GM12878 (cell line): ENCODE data around the gene ABI3. TPM values are rescaled to one million over a fixed set of nuclear protein-coding genes. Genes with fewer than 3 reads are reported as not detected.

Experiments
- ATAC-seq: fragments of 200-7000 bp; cut with Tn5 transposase; 3 replicates; pipeline ENCODE4 v1.9.1; 2020; ENCODE audit warnings: mild to moderate bottlenecking, moderate library complexity
- BruUV-seq: library from RNA; stranded (reverse); fragments of 400-500 nt; replicated peaks from 2 replicates; lab custom pipeline; 2021; lab: Mats Ljungman, UMichigan
- CTCF ChIA-PET: fragments of 300-600 bp; sonication (Branson Sonifier 250); formaldehyde crosslinking; extraction: SDS; loops from one replicate; lab custom pipeline; 2021; ENCODE audit warnings: inconsistent platforms; lab: Yijun Ruan, JAX
- POLR2A ChIA-PET: fragments of 350-600 bp; formaldehyde crosslinking; extraction: SDS; loops from one replicate; lab custom pipeline; 2021; ENCODE audit warnings: inconsistent platforms; lab: Charles Lee
- RAD21 ChIA-PET: fragments of 300-600 bp; sonication (Branson Sonifier 250); formaldehyde crosslinking; loops from one replicate; lab custom pipeline; 2023; ENCODE audit warnings: antibody characterized with exemption; ENCODE audit not compliant: unreplicated experiment; lab: Charles Lee
- SMC1A ChIA-PET: fragments of 300-600 bp; sonication (Branson Sonifier 250); formaldehyde crosslinking; loops from one replicate; lab custom pipeline; 2023; ENCODE audit not compliant: unreplicated experiment, uncharacterized antibody; lab: Charles Lee
- DNase-seq: peaks from one replicate; pipeline ENCODE4 v3.0.0-alpha.2; 2011; ENCODE audit warnings: low read depth, low spot score
- FAIRE-seq: peaks from 3 replicates; lab custom pipeline; 2011; peaks lifted over from hg19 to GRCh38; lab: Jason Lieb, UNC
- H2AFZ ChIP-seq: 2 replicates; pipeline ENCODE4 v1.6.0; 2011; ENCODE audit warnings: low read depth, low read length, control low read depth; ENCODE audit not compliant: control insufficient read depth
- H3K27ac ChIP-seq: 2 replicates; pipeline ENCODE4 v1.5.1; 2011; ENCODE audit warnings: control low read depth; ENCODE audit not compliant: control insufficient read depth, insufficient read depth
- H3K27me3 ChIP-seq, 2 experiments: replicated peaks in 1 of 2; 2 replicates each; pipeline versions ENCODE4 v1.6.0 to v1.6.1; 2011; ENCODE audit warnings: low read length in 1 of 2; ENCODE audit not compliant: control insufficient read depth in 2 of 2, insufficient read depth in 2 of 2
- H3K36me3 ChIP-seq, 2 experiments: 2 replicates each; pipeline ENCODE4 v1.5.1; 2011; ENCODE audit warnings: low read length in 1 of 2; ENCODE audit not compliant: control insufficient read depth in 2 of 2, insufficient read depth in 2 of 2
- H3K4me1 ChIP-seq: 2 replicates; pipeline ENCODE4 v1.6.1; 2011; ENCODE audit warnings: mild to moderate bottlenecking, low read length, moderate library complexity, mixed read lengths; ENCODE audit not compliant: control insufficient read depth, insufficient read depth
- H3K4me2 ChIP-seq: 2 replicates; pipeline ENCODE4 v1.6.0; 2011; ENCODE audit warnings: control low read depth; ENCODE audit not compliant: control insufficient read depth, insufficient read depth
- H3K4me3 ChIP-seq: fragments of 200-600 bp; sonication (generic); 2 replicates; pipeline ENCODE4 v1.5.1; 2016
- H3K79me2 ChIP-seq: 2 replicates; pipeline ENCODE4 v1.6.0; 2011; ENCODE audit warnings: low read length; ENCODE audit not compliant: control insufficient read depth, insufficient read depth
- H3K9ac ChIP-seq: 2 replicates; pipeline ENCODE4 v1.8.0; 2011; ENCODE audit warnings: low read length, control low read depth, mixed read lengths; ENCODE audit not compliant: control insufficient read depth, insufficient read depth
- H3K9me3 ChIP-seq: replicated peaks from 3 replicates; pipeline ENCODE4 v1.5.1; 2011; ENCODE audit warnings: mild to moderate bottlenecking, low read length; ENCODE audit not compliant: control insufficient read depth, insufficient read depth
- H4K20me1 ChIP-seq: 2 replicates; pipeline ENCODE4 v1.6.0; 2011; ENCODE audit not compliant: control insufficient read depth, insufficient read depth
- ATF7 ChIP-seq: fragments of 450-650 bp; IDR thresholded peaks from 2 replicates; pipeline ENCODE4 v1.6.1; 2016; ENCODE audit warnings: low read depth, mild to moderate bottlenecking
- MXI1 ChIP-seq: fragments of 150-350 bp; IDR thresholded peaks from 2 replicates; pipeline ENCODE4 v1.6.1; 2011; ENCODE audit warnings: low read depth, mild to moderate bottlenecking, inconsistent platforms, low read length, improper control_type of control experiment
- RCOR1 ChIP-seq: conservative IDR thresholded peaks from 2 replicates; pipeline ENCODE4 v1.6.1; 2012; ENCODE audit warnings: low read depth, low read length, improper control_type of control experiment
- SMAD5 ChIP-seq: IDR thresholded peaks from 2 replicates; pipeline ENCODE4 v1.6.1; 2016; ENCODE audit warnings: antibody characterized with exemption, low read depth
- SREBF1 ChIP-seq: IDR thresholded peaks from 2 replicates; pipeline ENCODE4 v1.6.1; 2012; ENCODE audit warnings: mild to moderate bottlenecking, low read length
- SRF ChIP-seq, 2 experiments: IDR thresholded peaks; 2 replicates each; pipeline ENCODE4 v1.6.1; 2011; ENCODE audit warnings: low read depth in 2 of 2, low read length in 2 of 2, mild to moderate bottlenecking in 1 of 2, moderate library complexity in 1 of 2
- TCF7 ChIP-seq: IDR thresholded peaks from 2 replicates; pipeline ENCODE4 v1.6.1; 2014; ENCODE audit warnings: antibody characterized with exemption, borderline replicate concordance
- WGBS: methylation state at CpG from one replicate; pipeline ENCODE4 v1.1.6; 2016; ENCODE audit warnings: low lambda C conversion rate; ENCODE audit not compliant: insufficient replicate concordance, insufficient coverage; ENCODE audit errors: missing lambda C conversion rate; 5-methylcytosine and 5-hydroxymethylcytosine counted together
- in situ Hi-C: fragments of 300-500 bp; cut with MboI; formaldehyde crosslinking; loops from 9 replicates; pipeline ENCODE4 v1.14.3; 2018; ENCODE audit warnings: mixed read lengths
- intact Hi-C: fragments of 100-400 bp; cut with micrococcal nuclease; formaldehyde crosslinking; loops from one replicate; pipeline ENCODE4 v1.14.2; 2022; ENCODE audit not compliant: unreplicated experiment
- polyA plus RNA-seq, 11 experiments: library from polyadenylated mRNA; depleted of rRNA in 4 of 11; unstranded in 6 of 11; stranded (reverse) in 5 of 11; fragments of >200 nt; fragmentation: Nextera tagmentation in 4 of 11; fragmentation: Illumina TruSeq in 1 of 11; extraction: Ambion mirVana in 4 of 11; extraction: Trizol in 1 of 11; gene quantifications; 1 replicate in 1 of 11; 2 replicates in 10 of 11; pipeline versions ENCODE4 v1.2.1 to v1.2.3, GENCODE V29; 2011 to 2016; ENCODE audit warnings: inconsistent platforms in 2 of 11, missing spikeins in 2 of 11, low read depth in 1 of 11
- total RNA-seq, 4 experiments: library from RNA; depleted of rRNA in 3 of 4; stranded (reverse); fragments of >200 nt in 3 of 4; fragmentation: Illumina TruSeq in 1 of 4; extraction: Trizol in 1 of 4; gene quantifications; 2 replicates each; pipeline versions ENCODE4 v1.2.1 to v1.2.3, GENCODE V29; 2013 to 2021
- TF ChIP-seq, protein P1 (sequence below): fragments of 450-650 bp; formaldehyde crosslinking; IDR thresholded peaks from 2 replicates; pipeline ENCODE4 v1.4.0; 2020; ENCODE audit warnings: mild to moderate bottlenecking, moderate library complexity
- TF ChIP-seq, protein P2 (sequence below): fragments of 450-650 bp; IDR thresholded peaks from 2 replicates; pipeline ENCODE4 v1.6.1; 2017; ENCODE audit warnings: borderline replicate concordance
- TF ChIP-seq, protein P3 (sequence below), 3 experiments: IDR thresholded peaks in 2 of 3; conservative IDR thresholded peaks in 1 of 3; 2 replicates each; pipeline ENCODE4 v1.5.1; 2011; ENCODE audit warnings: low read depth in 3 of 3, low read length in 3 of 3, mild to moderate bottlenecking in 3 of 3, control low read depth in 2 of 3, moderate library complexity in 2 of 3, inconsistent platforms in 1 of 3, mixed read lengths in 1 of 3; ENCODE audit not compliant: control insufficient read depth in 2 of 3, insufficient read depth in 1 of 3; ENCODE audit errors: extremely low read depth in 1 of 3
- TF ChIP-seq, protein P4 (sequence below): fragments of 150-350 bp; IDR thresholded peaks from 2 replicates; pipeline ENCODE4 v1.6.1; 2016; ENCODE audit warnings: low read depth, low read length
- TF ChIP-seq, protein P5 (sequence below): fragments of 450-650 bp; IDR thresholded peaks from 2 replicates; pipeline ENCODE4 v1.6.1; 2014; ENCODE audit warnings: mild to moderate bottlenecking

Gene ABI3
- total and polyA plus RNA-seq, 10 of the 15 experiments (the other 5 are each of a cell fraction or from before 2014, with no cell fraction given): 13.4 to 109 (median 51.1) TPM

DNA sequence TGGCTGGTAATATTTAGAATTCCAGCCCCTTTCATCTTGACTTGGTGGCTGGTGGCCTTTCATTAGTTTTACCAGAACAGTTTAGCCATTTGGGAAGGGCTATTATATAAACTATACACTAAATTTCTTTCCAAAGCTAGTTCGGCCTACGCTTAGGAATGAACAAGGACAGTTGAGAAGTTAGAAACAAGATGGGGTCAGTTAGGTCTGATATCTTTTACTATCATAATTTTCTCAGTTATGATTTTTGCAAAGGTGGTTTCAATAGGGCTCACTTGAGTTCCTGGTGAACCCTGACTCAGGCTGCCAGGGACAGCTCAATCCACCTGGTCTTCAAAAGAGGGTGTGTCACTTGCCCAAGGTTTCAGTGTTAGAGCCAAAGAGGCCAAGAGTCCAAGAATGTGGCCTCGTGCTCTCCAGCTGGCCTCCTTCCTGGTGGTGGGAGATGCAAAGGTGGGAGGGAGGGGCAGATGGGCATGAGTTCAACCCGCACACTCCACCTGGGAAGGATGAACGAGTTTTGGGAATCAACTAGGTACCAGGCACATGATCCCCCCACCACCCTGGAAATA lies 24.1 kb downstream of the ABI3 start:
- FAIRE-seq: no peak
- no peak for TF ChIP-seq TCF7
- TF ChIP-seq, protein P1, sequence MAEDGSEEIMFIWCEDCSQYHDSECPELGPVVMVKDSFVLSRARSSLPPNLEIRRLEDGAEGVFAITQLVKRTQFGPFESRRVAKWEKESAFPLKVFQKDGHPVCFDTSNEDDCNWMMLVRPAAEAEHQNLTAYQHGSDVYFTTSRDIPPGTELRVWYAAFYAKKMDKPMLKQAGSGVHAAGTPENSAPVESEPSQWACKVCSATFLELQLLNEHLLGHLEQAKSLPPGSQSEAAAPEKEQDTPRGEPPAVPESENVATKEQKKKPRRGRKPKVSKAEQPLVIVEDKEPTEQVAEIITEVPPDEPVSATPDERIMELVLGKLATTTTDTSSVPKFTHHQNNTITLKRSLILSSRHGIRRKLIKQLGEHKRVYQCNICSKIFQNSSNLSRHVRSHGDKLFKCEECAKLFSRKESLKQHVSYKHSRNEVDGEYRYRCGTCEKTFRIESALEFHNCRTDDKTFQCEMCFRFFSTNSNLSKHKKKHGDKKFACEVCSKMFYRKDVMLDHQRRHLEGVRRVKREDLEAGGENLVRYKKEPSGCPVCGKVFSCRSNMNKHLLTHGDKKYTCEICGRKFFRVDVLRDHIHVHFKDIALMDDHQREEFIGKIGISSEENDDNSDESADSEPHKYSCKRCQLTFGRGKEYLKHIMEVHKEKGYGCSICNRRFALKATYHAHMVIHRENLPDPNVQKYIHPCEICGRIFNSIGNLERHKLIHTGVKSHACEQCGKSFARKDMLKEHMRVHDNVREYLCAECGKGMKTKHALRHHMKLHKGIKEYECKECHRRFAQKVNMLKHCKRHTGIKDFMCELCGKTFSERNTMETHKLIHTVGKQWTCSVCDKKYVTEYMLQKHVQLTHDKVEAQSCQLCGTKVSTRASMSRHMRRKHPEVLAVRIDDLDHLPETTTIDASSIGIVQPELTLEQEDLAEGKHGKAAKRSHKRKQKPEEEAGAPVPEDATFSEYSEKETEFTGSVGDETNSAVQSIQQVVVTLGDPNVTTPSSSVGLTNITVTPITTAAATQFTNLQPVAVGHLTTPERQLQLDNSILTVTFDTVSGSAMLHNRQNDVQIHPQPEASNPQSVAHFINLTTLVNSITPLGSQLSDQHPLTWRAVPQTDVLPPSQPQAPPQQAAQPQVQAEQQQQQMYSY (CRISPR knock-in tag): no peak
- TF ChIP-seq, protein P2, sequence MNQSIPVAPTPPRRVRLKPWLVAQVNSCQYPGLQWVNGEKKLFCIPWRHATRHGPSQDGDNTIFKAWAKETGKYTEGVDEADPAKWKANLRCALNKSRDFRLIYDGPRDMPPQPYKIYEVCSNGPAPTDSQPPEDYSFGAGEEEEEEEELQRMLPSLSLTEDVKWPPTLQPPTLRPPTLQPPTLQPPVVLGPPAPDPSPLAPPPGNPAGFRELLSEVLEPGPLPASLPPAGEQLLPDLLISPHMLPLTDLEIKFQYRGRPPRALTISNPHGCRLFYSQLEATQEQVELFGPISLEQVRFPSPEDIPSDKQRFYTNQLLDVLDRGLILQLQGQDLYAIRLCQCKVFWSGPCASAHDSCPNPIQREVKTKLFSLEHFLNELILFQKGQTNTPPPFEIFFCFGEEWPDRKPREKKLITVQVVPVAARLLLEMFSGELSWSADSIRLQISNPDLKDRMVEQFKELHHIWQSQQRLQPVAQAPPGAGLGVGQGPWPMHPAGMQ: no peak
- TF ChIP-seq, protein P3, sequence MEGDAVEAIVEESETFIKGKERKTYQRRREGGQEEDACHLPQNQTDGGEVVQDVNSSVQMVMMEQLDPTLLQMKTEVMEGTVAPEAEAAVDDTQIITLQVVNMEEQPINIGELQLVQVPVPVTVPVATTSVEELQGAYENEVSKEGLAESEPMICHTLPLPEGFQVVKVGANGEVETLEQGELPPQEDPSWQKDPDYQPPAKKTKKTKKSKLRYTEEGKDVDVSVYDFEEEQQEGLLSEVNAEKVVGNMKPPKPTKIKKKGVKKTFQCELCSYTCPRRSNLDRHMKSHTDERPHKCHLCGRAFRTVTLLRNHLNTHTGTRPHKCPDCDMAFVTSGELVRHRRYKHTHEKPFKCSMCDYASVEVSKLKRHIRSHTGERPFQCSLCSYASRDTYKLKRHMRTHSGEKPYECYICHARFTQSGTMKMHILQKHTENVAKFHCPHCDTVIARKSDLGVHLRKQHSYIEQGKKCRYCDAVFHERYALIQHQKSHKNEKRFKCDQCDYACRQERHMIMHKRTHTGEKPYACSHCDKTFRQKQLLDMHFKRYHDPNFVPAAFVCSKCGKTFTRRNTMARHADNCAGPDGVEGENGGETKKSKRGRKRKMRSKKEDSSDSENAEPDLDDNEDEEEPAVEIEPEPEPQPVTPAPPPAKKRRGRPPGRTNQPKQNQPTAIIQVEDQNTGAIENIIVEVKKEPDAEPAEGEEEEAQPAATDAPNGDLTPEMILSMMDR (IDR thresholded peaks at IDR 0.05 in 2 of 3, conservative IDR thresholded peaks at IDR 0.05 in 1 of 3; ENCODE audit: control insufficient read depth in 2 of 3, extremely low read depth in 1 of 3, insufficient read depth in 1 of 3, low read depth in 3 of 3, low read length in 3 of 3): no peak
- no peak for TF ChIP-seq SREBF1
- TF ChIP-seq RCOR1: no peak
- no peak for TF ChIP-seq SRF (IDR thresholded peaks at IDR 0.05; ENCODE audit: low read depth in 2 of 2, low read length in 2 of 2)
- no peak for TF ChIP-seq SMAD5
- TF ChIP-seq ATF7: no peak
- TF ChIP-seq, protein P4, sequence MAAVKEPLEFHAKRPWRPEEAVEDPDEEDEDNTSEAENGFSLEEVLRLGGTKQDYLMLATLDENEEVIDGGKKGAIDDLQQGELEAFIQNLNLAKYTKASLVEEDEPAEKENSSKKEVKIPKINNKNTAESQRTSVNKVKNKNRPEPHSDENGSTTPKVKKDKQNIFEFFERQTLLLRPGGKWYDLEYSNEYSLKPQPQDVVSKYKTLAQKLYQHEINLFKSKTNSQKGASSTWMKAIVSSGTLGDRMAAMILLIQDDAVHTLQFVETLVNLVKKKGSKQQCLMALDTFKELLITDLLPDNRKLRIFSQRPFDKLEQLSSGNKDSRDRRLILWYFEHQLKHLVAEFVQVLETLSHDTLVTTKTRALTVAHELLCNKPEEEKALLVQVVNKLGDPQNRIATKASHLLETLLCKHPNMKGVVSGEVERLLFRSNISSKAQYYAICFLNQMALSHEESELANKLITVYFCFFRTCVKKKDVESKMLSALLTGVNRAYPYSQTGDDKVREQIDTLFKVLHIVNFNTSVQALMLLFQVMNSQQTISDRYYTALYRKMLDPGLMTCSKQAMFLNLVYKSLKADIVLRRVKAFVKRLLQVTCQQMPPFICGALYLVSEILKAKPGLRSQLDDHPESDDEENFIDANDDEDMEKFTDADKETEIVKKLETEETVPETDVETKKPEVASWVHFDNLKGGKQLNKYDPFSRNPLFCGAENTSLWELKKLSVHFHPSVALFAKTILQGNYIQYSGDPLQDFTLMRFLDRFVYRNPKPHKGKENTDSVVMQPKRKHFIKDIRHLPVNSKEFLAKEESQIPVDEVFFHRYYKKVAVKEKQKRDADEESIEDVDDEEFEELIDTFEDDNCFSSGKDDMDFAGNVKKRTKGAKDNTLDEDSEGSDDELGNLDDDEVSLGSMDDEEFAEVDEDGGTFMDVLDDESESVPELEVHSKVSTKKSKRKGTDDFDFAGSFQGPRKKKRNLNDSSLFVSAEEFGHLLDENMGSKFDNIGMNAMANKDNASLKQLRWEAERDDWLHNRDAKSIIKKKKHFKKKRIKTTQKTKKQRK: no peak
- TF ChIP-seq, protein P5, sequence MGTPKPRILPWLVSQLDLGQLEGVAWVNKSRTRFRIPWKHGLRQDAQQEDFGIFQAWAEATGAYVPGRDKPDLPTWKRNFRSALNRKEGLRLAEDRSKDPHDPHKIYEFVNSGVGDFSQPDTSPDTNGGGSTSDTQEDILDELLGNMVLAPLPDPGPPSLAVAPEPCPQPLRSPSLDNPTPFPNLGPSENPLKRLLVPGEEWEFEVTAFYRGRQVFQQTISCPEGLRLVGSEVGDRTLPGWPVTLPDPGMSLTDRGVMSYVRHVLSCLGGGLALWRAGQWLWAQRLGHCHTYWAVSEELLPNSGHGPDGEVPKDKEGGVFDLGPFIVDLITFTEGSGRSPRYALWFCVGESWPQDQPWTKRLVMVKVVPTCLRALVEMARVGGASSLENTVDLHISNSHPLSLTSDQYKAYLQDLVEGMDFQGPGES: no peak
- no peak for TF ChIP-seq MXI1

More for the DNA sequence above, 24.1 kb downstream of the ABI3 start:
- no peak overlapping the region for H3K27ac ChIP-seq
- no peaks in the 10 kb centered on the region for H4K20me1 ChIP-seq
- POLR2A ChIA-PET: no interaction called here
- DNase-seq: no peak
- RAD21 ChIA-PET: no interaction called here
- H3K9me3 ChIP-seq: no peaks in the 10 kb centered on the region
- 56% methylated on average over 5 of the region's 5 CpGs for WGBS
- SMC1A ChIA-PET: interaction anchor here (0.6 kb wide), 1 partner anchor 174 kb away, joined by 3 read pairs; no protein-coding TSS in a partner anchor
- no TSS peak for BruUV-seq
- CTCF ChIA-PET: interaction anchor here (0.9 to 1.2 kb wide), 2 partner anchors 54 to 56 kb away, joined by 3 read pairs; no protein-coding TSS in a partner anchor
- in situ Hi-C loops: no loop called here
- H3K9ac ChIP-seq: no peak overlapping the region
- no peak overlapping the region for H2AFZ ChIP-seq
- ATAC-seq: no peak
- H3K4me3 ChIP-seq: no peak overlapping the region
- H3K79me2 ChIP-seq: no peaks in the 10 kb centered on the region
- no peaks in the 10 kb centered on the region for H3K27me3 ChIP-seq
- no peak overlapping the region for H3K4me2 ChIP-seq
- H3K4me1 ChIP-seq: no peaks in the 10 kb centered on the region
- no peaks in the 10 kb centered on the region for H3K36me3 ChIP-seq
- intact Hi-C loops: loop anchor here (10.0 kb wide), 1 partner anchor 160 kb away; no protein-coding TSS in a partner anchor
